H9 (cell line): Measurements from ENCODE around the gene NFILZ. TPM values are rescaled to one million over a fixed set of nuclear protein-coding genes. Genes with fewer than 3 reads are reported as not detected.

Source experiments
- DNase-seq: peaks from one replicate; pipeline ENCODE4 v3.0.0-alpha.2; 2017
- H2AFZ ChIP-seq: one replicate; pipeline ENCODE4 v1.6.1; 2013; ENCODE audit warnings: mild to moderate bottlenecking, low read length, control low read depth, moderate library complexity
- H2AK5ac ChIP-seq: 2 replicates; pipeline ENCODE4 v1.6.1; 2013; ENCODE audit warnings: low read length, control low read depth, mixed read lengths; ENCODE audit not compliant: insufficient read length
- H2BK120ac ChIP-seq: one replicate; pipeline ENCODE4 v1.6.1; 2013; ENCODE audit warnings: low read depth, mild to moderate bottlenecking, low read length, control low read depth, inconsistent platforms; ENCODE audit not compliant: poor library complexity, severe bottlenecking
- H2BK12ac ChIP-seq: 2 replicates; pipeline ENCODE4 v1.6.1; 2013; ENCODE audit warnings: low read length, control low read depth, mixed read lengths, low read depth; ENCODE audit not compliant: insufficient read length
- H2BK15ac ChIP-seq: 2 replicates; pipeline ENCODE4 v1.6.1; 2013; ENCODE audit warnings: low read depth, low read length, control low read depth
- H2BK20ac ChIP-seq: one replicate; pipeline ENCODE4 v1.6.1; 2013; ENCODE audit warnings: low read depth, mild to moderate bottlenecking, low read length, control low read depth, inconsistent platforms; ENCODE audit not compliant: poor library complexity, severe bottlenecking
- H2BK5ac ChIP-seq: 2 replicates; pipeline ENCODE4 v1.6.1; 2013; ENCODE audit warnings: low read length, control low read depth, mixed read lengths; ENCODE audit not compliant: insufficient read length
- H3K14ac ChIP-seq: 2 replicates; pipeline ENCODE4 v1.6.1; 2013; ENCODE audit warnings: low read length, control low read depth; ENCODE audit not compliant: insufficient read depth
- H3K18ac ChIP-seq: 2 replicates; pipeline ENCODE4 v1.6.1; 2013; ENCODE audit warnings: low read depth, mild to moderate bottlenecking, mixed read lengths, low read length, control low read depth; ENCODE audit not compliant: insufficient read length
- H3K23ac ChIP-seq: 2 replicates; pipeline ENCODE4 v1.6.1; 2013; ENCODE audit warnings: low read length, control low read depth, mixed read lengths, low read depth; ENCODE audit not compliant: insufficient read length
- H3K23me2 ChIP-seq: 2 replicates; pipeline ENCODE4 v1.6.1; 2013; ENCODE audit warnings: low read depth, mild to moderate bottlenecking, mixed read lengths, low read length, control low read depth; ENCODE audit not compliant: insufficient read length, poor library complexity, severe bottlenecking
- H3K27ac ChIP-seq: 2 replicates; pipeline ENCODE4 v1.5.1; 2013; ENCODE audit warnings: low read length, control low read depth, mixed read lengths, low read depth; ENCODE audit not compliant: insufficient read length
- H3K27me3 ChIP-seq: 2 replicates; pipeline ENCODE4 v1.6.1; 2013; ENCODE audit warnings: low read length, control low read depth, inconsistent platforms; ENCODE audit not compliant: insufficient read depth
- H3K4ac ChIP-seq: 2 replicates; pipeline ENCODE4 v1.6.1; 2013; ENCODE audit warnings: low read depth, mild to moderate bottlenecking, control low read depth, inconsistent platforms, low read length, moderate library complexity
- H3K4me1 ChIP-seq: 2 replicates; pipeline ENCODE4 v1.6.1; 2013; ENCODE audit warnings: low read length, control low read depth, inconsistent platforms; ENCODE audit not compliant: insufficient read depth
- H3K4me2 ChIP-seq: 2 replicates; pipeline ENCODE4 v1.6.1; 2013; ENCODE audit warnings: low read length, control low read depth, mixed read lengths; ENCODE audit not compliant: insufficient read length, insufficient read depth
- H3K56ac ChIP-seq: 2 replicates; pipeline ENCODE4 v1.6.1; 2013; ENCODE audit warnings: low read depth, mild to moderate bottlenecking, mixed read lengths, low read length, control low read depth; ENCODE audit not compliant: insufficient read length
- H3K79me1 ChIP-seq: 2 replicates; pipeline ENCODE4 v1.6.1; 2013; ENCODE audit warnings: low read depth, mild to moderate bottlenecking, moderate library complexity, low read length, control low read depth, inconsistent platforms; ENCODE audit not compliant: insufficient read depth, poor library complexity, severe bottlenecking
- H3K79me2 ChIP-seq: 2 replicates; pipeline ENCODE4 v1.6.1; 2013; ENCODE audit warnings: low read length, control low read depth, inconsistent platforms; ENCODE audit not compliant: insufficient read depth
- H3K9ac ChIP-seq: 2 replicates; pipeline ENCODE4 v1.6.1; 2013; ENCODE audit warnings: low read length, control low read depth, mixed read lengths; ENCODE audit not compliant: insufficient read length; ENCODE audit errors: extremely low read depth
- H3K9me3 ChIP-seq: one replicate; pipeline ENCODE4 v1.6.1; 2013; ENCODE audit warnings: low read depth, low read length, inconsistent platforms; ENCODE audit not compliant: control insufficient read depth
- H3T11ph ChIP-seq: one replicate; pipeline ENCODE4 v1.6.1; 2013; ENCODE audit warnings: mild to moderate bottlenecking, low read length, control low read depth, inconsistent platforms
- H4K20me1 ChIP-seq: one replicate; pipeline ENCODE4 v1.6.1; 2013; ENCODE audit not compliant: control insufficient read depth, insufficient read length, insufficient read depth
- H4K5ac ChIP-seq: 2 replicates; pipeline ENCODE4 v1.6.1; 2013; ENCODE audit warnings: low read depth, mild to moderate bottlenecking, mixed read lengths, low read length, control low read depth; ENCODE audit not compliant: insufficient read length
- H4K8ac ChIP-seq: replicated peaks from 2 replicates; pipeline ENCODE4 v1.6.1; 2013; ENCODE audit warnings: low read length, control low read depth, mixed read lengths, low read depth; ENCODE audit not compliant: insufficient read length
- H4K91ac ChIP-seq: 2 replicates; pipeline ENCODE4 v1.6.1; 2013; ENCODE audit warnings: low read depth, mild to moderate bottlenecking, moderate library complexity, mixed read lengths, low read length, control low read depth; ENCODE audit not compliant: insufficient read length
- H3K27ac Mint-ChIP-seq, 3 experiments: 2 replicates in 2 of 3; 3 replicates in 1 of 3; pipeline ENCODE4 v1.8.0; 2020 to 2021; ENCODE audit warnings: mixed read lengths in 3 of 3, mild to moderate bottlenecking in 1 of 3, moderate library complexity in 1 of 3
- H3K27me3 Mint-ChIP-seq: 2 replicates; pipeline ENCODE4 v1.8.0; 2021; ENCODE audit warnings: low read depth, mild to moderate bottlenecking, moderate library complexity, mixed read lengths
- H3K36me3 Mint-ChIP-seq, 3 experiments: 2 replicates in 2 of 3; 3 replicates in 1 of 3; pipeline ENCODE4 v1.8.0; 2020 to 2021; ENCODE audit warnings: low read depth in 3 of 3, mixed read lengths in 3 of 3; ENCODE audit not compliant: insufficient read depth in 1 of 3
- H3K4me1 Mint-ChIP-seq, 2 experiments: 2 replicates each; pipeline ENCODE4 v1.8.0; 2020; ENCODE audit warnings: mixed read lengths in 2 of 2
- H3K4me3 Mint-ChIP-seq, 2 experiments: 2 replicates in 1 of 2; 3 replicates in 1 of 2; pipeline ENCODE4 v1.8.0; 2020 to 2021; ENCODE audit warnings: mild to moderate bottlenecking in 2 of 2, mixed read lengths in 2 of 2, moderate library complexity in 1 of 2
- H3K9me3 Mint-ChIP-seq, 2 experiments: 2 replicates in 1 of 2; 3 replicates in 1 of 2; pipeline ENCODE4 v1.8.0; 2020; ENCODE audit warnings: mild to moderate bottlenecking in 2 of 2, mixed read lengths in 2 of 2, moderate library complexity in 1 of 2
- WGBS: extraction: QIAGEN DNeasy Blood & Tissue Kit; methylation state at CpG from one replicate; pipeline ENCODE4 v1.1.7; 2013; ENCODE audit warnings: missing lambda C conversion rate, low lambda C conversion rate, mixed read lengths; ENCODE audit not compliant: insufficient read length; ENCODE audit errors: extremely low coverage; 5-methylcytosine and 5-hydroxymethylcytosine counted together
- total RNA-seq: library from RNA; stranded (reverse); gene quantifications from 2 replicates; pipeline ENCODE4 v1.2.1, GENCODE V29; 2021
- TF ChIP-seq, protein P1 (sequence below): fragments of 200-600 bp; sonication (generic); conservative IDR thresholded peaks from 3 replicates; pipeline ENCODE4 v1.8.0; 2021; ENCODE audit warnings: antibody characterized with exemption, mild to moderate bottlenecking

Gene NFILZ
- total RNA-seq, 1 experiment from 2014 or later = not detected

DNA sequence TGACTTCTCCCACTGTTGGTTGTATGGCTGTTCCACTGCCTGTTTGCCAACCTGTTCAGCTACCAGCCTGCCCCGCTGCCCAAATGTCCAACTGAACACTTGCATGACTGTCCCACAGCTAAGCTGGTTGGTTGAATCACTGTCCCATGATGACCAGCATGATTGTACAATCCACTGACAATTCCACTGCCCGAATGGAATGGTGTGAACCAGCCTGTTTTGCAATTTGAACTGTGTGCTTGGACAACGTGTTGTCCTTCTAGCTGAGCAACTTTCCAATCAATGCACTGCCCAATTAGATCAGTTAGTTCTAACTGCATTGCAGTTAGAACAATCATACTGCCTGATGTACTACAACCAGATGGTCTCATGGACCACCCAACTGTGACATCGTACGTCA lies 28.6 kb upstream of the NFILZ start:
- H3K36me3 Mint-ChIP-seq = peaks cover 22 to 34% (median 29%) of the 10 kb centered on the region in 3 experiments

More for the DNA sequence above, 28.6 kb upstream of the NFILZ start:
- Histone ChIP-seq H3K4me2 (no peak overlapping the region), H2BK12ac (no peak overlapping the region), H2BK120ac (no peak overlapping the region), H2AFZ (no peak overlapping the region), H4K8ac (no peak overlapping the region), H3K9me3 (no peaks in the 10 kb centered on the region), H4K91ac (no peak overlapping the region), H4K20me1 (no peaks in the 10 kb centered on the region), H3K4me1 (no peaks in the 10 kb centered on the region), H3K18ac (no peak overlapping the region), H3K23ac (no peak overlapping the region), H3K23me2 (no peaks in the 10 kb centered on the region), H3K79me2 (no peaks in the 10 kb centered on the region), H3K27me3 (no peaks in the 10 kb centered on the region), H2BK15ac (no peak overlapping the region), H3T11ph (no peak overlapping the region), H2AK5ac (no peak overlapping the region), H3K4ac (no peak overlapping the region), H4K5ac (no peak overlapping the region), H2BK5ac (no peak overlapping the region), H3K14ac (no peak overlapping the region), H3K79me1 (no peaks in the 10 kb centered on the region), H3K56ac (no peak overlapping the region), H2BK20ac (no peak overlapping the region), H3K27ac (no peak overlapping the region), H3K9ac (no peak overlapping the region)
- Mint-ChIP-seq H3K9me3 (peaks cover 3 to 5% of the 10 kb centered on the region in 2 experiments; a peak in 3 of 5 replicates), H3K4me3 (no peak overlapping the region), H3K4me1 (peaks cover 2 to 3% of the 10 kb centered on the region in 2 experiments; a peak in 3 of 4 replicates), H3K27ac (no peak overlapping the region; a peak in 1 of 7 replicates), H3K27me3 (peaks cover 3% of the 10 kb centered on the region; the same call in 1 of the 2 replicates)
- DNase-seq = no peak
- WGBS = no CpG with 5 or more reads among the region's 5 CpGs
- TF ChIP-seq, protein P1, sequence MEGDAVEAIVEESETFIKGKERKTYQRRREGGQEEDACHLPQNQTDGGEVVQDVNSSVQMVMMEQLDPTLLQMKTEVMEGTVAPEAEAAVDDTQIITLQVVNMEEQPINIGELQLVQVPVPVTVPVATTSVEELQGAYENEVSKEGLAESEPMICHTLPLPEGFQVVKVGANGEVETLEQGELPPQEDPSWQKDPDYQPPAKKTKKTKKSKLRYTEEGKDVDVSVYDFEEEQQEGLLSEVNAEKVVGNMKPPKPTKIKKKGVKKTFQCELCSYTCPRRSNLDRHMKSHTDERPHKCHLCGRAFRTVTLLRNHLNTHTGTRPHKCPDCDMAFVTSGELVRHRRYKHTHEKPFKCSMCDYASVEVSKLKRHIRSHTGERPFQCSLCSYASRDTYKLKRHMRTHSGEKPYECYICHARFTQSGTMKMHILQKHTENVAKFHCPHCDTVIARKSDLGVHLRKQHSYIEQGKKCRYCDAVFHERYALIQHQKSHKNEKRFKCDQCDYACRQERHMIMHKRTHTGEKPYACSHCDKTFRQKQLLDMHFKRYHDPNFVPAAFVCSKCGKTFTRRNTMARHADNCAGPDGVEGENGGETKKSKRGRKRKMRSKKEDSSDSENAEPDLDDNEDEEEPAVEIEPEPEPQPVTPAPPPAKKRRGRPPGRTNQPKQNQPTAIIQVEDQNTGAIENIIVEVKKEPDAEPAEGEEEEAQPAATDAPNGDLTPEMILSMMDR = no peak
